ENCODE data around the gene GNL1. TPM values are rescaled to one million over a fixed set of nuclear protein-coding genes. Genes with fewer than 3 reads are reported as not detected.
"Not testable (repeated sequence)": the region's sequence is repeated elsewhere in the genome, so short reads cannot be mapped to it uniquely, and the experiment has no call there.

Gene GNL1
- total RNA-seq, 1 donor from 2014 or later = 109 TPM

- H3K9me3 Mint-ChIP-seq (ENCODE audit: unreplicated experiment); H3K27me3 Mint-ChIP-seq (ENCODE audit: unreplicated experiment); H3K4me3 Mint-ChIP-seq (ENCODE audit: unreplicated experiment); H3K36me3 Mint-ChIP-seq (ENCODE audit: low read depth, unreplicated experiment); DNase-seq (ENCODE audit: low spot score): not testable (repeated sequence)
- peaks cover 14% of the 10 kb centered on the region for H3K4me1 Mint-ChIP-seq (ENCODE audit: unreplicated experiment)
- H3K27ac Mint-ChIP-seq (ENCODE audit: unreplicated experiment) = peak overlapping the region; percentile 97
These were observed 38.4 kb downstream of the GNL1 start for GRCh38 chr6:30517767-30518504.

DNA sequence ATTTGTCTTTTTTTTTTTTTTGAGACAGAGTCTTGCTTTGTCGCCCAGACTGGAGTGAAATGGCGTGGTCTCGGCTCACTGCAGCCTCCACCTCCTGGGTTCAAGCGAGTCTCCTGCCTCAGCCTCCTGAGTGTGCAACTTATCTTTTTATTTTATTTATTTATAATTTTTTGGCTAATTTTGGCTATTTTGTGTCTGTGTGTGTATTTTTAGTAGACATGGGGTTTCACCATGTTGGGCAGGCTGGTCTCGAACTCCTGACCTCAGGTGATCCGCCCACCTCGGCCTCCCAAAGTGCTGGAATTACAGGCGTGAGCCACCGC is 39.6 kb downstream of the GNL1 start:
- H3K27me3 Mint-ChIP-seq (ENCODE audit: unreplicated experiment); H3K4me1 Mint-ChIP-seq (ENCODE audit: unreplicated experiment); H3K9me3 Mint-ChIP-seq (ENCODE audit: unreplicated experiment); DNase-seq (ENCODE audit: low spot score); H3K36me3 Mint-ChIP-seq (ENCODE audit: low read depth, unreplicated experiment): not testable (repeated sequence)
- peak overlapping the region; percentile 23 for H3K4me3 Mint-ChIP-seq (ENCODE audit: unreplicated experiment)
- peak overlapping the region; percentile 97 for H3K27ac Mint-ChIP-seq (ENCODE audit: unreplicated experiment)

DNA sequence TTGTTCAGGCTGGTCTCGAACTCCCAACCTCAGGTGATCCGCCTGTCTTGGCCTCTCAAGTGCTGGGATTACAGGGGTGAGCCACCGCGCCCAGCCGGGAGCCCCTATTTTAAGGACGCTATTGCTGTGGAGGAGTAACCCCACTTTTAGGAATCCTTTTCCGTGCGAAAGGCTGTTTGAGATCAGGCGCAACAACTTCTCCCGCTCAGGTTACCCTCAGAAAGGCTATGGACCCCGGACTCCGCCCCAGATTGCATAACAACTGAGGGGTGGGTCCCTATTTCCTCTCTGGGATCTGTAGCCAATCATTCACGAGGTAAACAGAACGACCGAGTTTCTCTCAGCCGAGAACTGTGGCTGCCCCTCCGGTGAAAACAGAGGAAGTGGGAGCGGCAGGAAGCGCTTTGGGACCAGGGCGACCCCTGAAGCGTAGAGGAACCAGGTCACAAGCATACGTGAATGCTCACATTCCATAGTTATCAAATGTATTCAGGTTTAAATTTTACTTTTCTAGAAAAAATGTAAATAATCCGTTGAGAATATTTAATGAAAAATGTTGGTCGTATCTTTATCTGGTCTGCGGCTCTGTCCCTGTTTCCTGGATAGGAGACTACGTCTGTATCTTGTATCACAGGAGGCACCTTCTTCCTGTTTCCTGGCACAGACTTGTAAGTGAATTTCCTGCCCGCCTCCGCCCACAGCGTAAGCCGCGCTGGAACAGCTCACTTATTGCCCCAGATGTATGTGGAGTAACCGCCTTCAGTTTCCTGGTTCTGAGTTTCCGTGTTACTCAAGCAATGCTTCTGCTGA is 40.1 kb downstream of the GNL1 start:
- peak; percentile 84 for DNase-seq (ENCODE audit: low spot score)
- peaks cover 7% of the 10 kb centered on the region for H3K36me3 Mint-ChIP-seq (ENCODE audit: low read depth, unreplicated experiment)
- H3K27ac Mint-ChIP-seq (ENCODE audit: unreplicated experiment) = peak overlapping the region; percentile 97
- no peaks in the 10 kb centered on the region for H3K9me3 Mint-ChIP-seq (ENCODE audit: unreplicated experiment)
- peak overlapping the region; percentile 71 for H3K4me3 Mint-ChIP-seq (ENCODE audit: unreplicated experiment)
- peaks cover 9% of the 10 kb centered on the region for H3K4me1 Mint-ChIP-seq (ENCODE audit: unreplicated experiment)
- TF ChIP-seq, protein P1, sequence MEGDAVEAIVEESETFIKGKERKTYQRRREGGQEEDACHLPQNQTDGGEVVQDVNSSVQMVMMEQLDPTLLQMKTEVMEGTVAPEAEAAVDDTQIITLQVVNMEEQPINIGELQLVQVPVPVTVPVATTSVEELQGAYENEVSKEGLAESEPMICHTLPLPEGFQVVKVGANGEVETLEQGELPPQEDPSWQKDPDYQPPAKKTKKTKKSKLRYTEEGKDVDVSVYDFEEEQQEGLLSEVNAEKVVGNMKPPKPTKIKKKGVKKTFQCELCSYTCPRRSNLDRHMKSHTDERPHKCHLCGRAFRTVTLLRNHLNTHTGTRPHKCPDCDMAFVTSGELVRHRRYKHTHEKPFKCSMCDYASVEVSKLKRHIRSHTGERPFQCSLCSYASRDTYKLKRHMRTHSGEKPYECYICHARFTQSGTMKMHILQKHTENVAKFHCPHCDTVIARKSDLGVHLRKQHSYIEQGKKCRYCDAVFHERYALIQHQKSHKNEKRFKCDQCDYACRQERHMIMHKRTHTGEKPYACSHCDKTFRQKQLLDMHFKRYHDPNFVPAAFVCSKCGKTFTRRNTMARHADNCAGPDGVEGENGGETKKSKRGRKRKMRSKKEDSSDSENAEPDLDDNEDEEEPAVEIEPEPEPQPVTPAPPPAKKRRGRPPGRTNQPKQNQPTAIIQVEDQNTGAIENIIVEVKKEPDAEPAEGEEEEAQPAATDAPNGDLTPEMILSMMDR (IDR thresholded peaks at IDR 0.05; ENCODE audit: unreplicated experiment) = no peak
- no peaks in the 10 kb centered on the region for H3K27me3 Mint-ChIP-seq (ENCODE audit: unreplicated experiment)

DNA sequence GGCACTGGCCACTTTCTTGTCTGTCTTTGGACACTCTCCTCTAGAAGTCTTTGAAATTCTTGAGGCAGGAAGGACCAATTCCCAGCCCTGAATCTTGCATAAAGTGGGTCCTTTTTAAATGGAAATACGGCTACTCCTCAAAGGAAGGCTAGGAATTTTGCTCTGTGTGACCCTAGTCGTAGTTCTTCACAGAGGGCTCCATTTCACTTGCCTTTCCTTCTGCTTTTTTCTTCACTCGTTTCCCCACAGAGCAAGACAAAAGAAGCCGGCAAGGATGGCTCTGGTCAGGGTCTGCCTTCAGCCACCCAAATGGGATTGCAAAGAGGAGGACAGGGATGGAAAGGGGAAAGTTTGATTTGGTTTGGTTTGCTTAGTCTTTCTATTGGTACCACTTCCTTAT is 41.2 kb downstream of the GNL1 start:
- Mint-ChIP-seq H3K36me3 (ENCODE audit: low read depth, unreplicated experiment) (peaks cover 7% of the 10 kb centered on the region), H3K4me1 (ENCODE audit: unreplicated experiment) (peaks cover 9% of the 10 kb centered on the region), H3K9me3 (ENCODE audit: unreplicated experiment) (no peaks in the 10 kb centered on the region), H3K27me3 (ENCODE audit: unreplicated experiment) (no peaks in the 10 kb centered on the region), H3K27ac (ENCODE audit: unreplicated experiment) (peak overlapping the region; percentile 98), H3K4me3 (ENCODE audit: unreplicated experiment) (no peak overlapping the region)
- no peak for DNase-seq (ENCODE audit: low spot score)
- TF ChIP-seq, protein P1 (IDR thresholded peaks at IDR 0.05; ENCODE audit: unreplicated experiment) = no peak

DNA sequence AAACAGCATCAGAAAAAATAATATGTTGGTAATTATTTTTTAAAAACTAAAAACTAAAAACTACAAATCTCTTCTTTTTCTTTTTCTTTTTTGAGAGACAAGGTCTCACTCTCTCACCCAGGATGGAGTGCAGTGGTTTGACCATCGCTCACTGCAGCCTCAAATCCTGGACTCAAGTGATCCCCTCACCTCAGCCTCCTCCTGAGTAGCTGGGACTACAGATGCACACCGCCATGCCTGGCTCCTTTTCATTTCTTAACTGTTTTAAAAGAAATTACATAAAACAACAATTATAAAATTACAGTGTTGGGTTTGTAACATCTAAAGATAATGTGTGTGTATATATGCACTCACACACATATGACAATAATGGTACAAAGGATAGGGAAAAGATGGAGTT is 42.8 kb downstream of the GNL1 start:
- no peak for DNase-seq (ENCODE audit: low spot score)
- no peak overlapping the region for H3K4me3 Mint-ChIP-seq (ENCODE audit: unreplicated experiment)
- peaks cover 15% of the 10 kb centered on the region for H3K4me1 Mint-ChIP-seq (ENCODE audit: unreplicated experiment)
- no peak overlapping the region for H3K27ac Mint-ChIP-seq (ENCODE audit: unreplicated experiment)
- H3K27me3 Mint-ChIP-seq (ENCODE audit: unreplicated experiment) = no peaks in the 10 kb centered on the region
- H3K36me3 Mint-ChIP-seq (ENCODE audit: low read depth, unreplicated experiment) = peaks cover 4% of the 10 kb centered on the region
- TF ChIP-seq, protein P1 (IDR thresholded peaks at IDR 0.05; ENCODE audit: unreplicated experiment) = no peak
- H3K9me3 Mint-ChIP-seq (ENCODE audit: unreplicated experiment) = no peaks in the 10 kb centered on the region

DNA sequence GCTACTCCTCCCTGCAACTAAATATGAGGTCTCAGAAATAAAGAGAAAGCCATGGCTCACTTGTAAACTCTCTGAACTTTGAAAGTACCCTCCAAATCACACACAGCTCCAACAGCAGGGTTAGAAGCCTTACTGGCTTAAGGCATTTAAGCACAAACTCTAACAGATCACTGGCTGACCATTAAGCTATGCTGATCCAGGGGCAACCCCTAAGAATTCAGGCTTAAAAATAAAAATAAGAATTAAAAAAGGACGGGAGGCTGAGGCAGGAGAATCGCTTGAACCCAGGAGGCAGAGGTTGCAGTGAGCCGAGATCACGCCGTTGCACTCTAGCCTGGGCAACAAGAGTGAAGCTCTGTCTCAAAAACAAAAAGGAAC is 45.1 kb downstream of the GNL1 start:
- Mint-ChIP-seq H3K4me3 (ENCODE audit: unreplicated experiment) (no peak overlapping the region), H3K27me3 (ENCODE audit: unreplicated experiment) (no peaks in the 10 kb centered on the region), H3K4me1 (ENCODE audit: unreplicated experiment) (peaks cover 18% of the 10 kb centered on the region), H3K27ac (ENCODE audit: unreplicated experiment) (peak overlapping the region; percentile 37), H3K36me3 (ENCODE audit: low read depth, unreplicated experiment) (no peaks in the 10 kb centered on the region), H3K9me3 (ENCODE audit: unreplicated experiment) (no peaks in the 10 kb centered on the region)
- TF ChIP-seq, protein P1 (IDR thresholded peaks at IDR 0.05; ENCODE audit: unreplicated experiment) = no peak
- DNase-seq (ENCODE audit: low spot score) = no peak
